ENCODE data around the gene MEX3A. TPM values are rescaled to one million over a fixed set of nuclear protein-coding genes. Genes with fewer than 3 reads are reported as not detected.

The MEX3A gene
- total RNA-seq, 1 experiment from 2014 or later: 6.1 TPM

GRCh38 chr1:156126043-156126629, 43.9 kb upstream of the MEX3A start:
- TF ChIP-seq SRF (IDR thresholded peaks at IDR 0.05; ENCODE audit: low read depth) (no peak), ATF3 (IDR thresholded peaks at IDR 0.05) (no peak), TCF7L2 (IDR thresholded peaks at IDR 0.05; ENCODE audit: borderline replicate concordance, extremely low read depth, insufficient read depth, insufficient read length) (peak; percentile 43), YY1 (IDR thresholded peaks at IDR 0.05; ENCODE audit: extremely low read depth, insufficient replicate concordance, low read depth, low read length) (peak; percentile 7), POLR2A (IDR thresholded peaks at IDR 0.05; ENCODE audit: borderline replicate concordance, extremely low read depth, insufficient read depth, insufficient read length) (no peak), ZBTB33 (IDR thresholded peaks at IDR 0.05; ENCODE audit: extremely low read depth, insufficient replicate concordance, low read length) (no peak), REST (IDR thresholded peaks at IDR 0.05; ENCODE audit: low read depth) (no peak), POLR2AphosphoS5 (IDR thresholded peaks at IDR 0.05; ENCODE audit: low read depth, low read length) (peak; percentile 75), SP1 (IDR thresholded peaks at IDR 0.05; ENCODE audit: low read depth) (no peak), CTCF (IDR thresholded peaks at IDR 0.05 in 2 of 3, conservative IDR thresholded peaks at IDR 0.05 in 1 of 3; ENCODE audit: borderline replicate concordance in 1 of 3, insufficient read depth in 1 of 3, low read depth in 2 of 3, low read length in 2 of 3) (peak in 2 of 3 experiments; percentile 62 to 76; a peak in 4 of 6 replicates), ZNF274 (IDR thresholded peaks at IDR 0.05; ENCODE audit: low read depth, low read length) (no peak), CEBPB (IDR thresholded peaks at IDR 0.05; ENCODE audit: low read depth) (no peak), ZFX (IDR thresholded peaks at IDR 0.05) (peak; percentile 67), SIN3A (IDR thresholded peaks at IDR 0.05; ENCODE audit: low read depth) (no peak), CBX3 (IDR thresholded peaks at IDR 0.05; ENCODE audit: low read depth) (no peak), ELF1 (IDR thresholded peaks at IDR 0.05; ENCODE audit: borderline replicate concordance, low read depth) (no peak)
- peaks cover 74 to 98% of the 10 kb centered on the region in 2 experiments for H3K4me1 ChIP-seq (ENCODE audit: control insufficient read depth in 1 of 2, insufficient read depth in 2 of 2, low read length in 2 of 2)
- intact Hi-C loops (cut with micrococcal nuclease): no loop called here
- H3K36me3 ChIP-seq (ENCODE audit: control insufficient read depth in 1 of 2, insufficient read depth in 2 of 2, low read length in 2 of 2): peaks cover 5 to 18% of the 10 kb centered on the region in 2 experiments
- CTCF ChIA-PET: interaction anchor here (0.7 to 8.4 kb wide), 8 partner anchors 11 to 236 kb away, joined by 3 to 189 read pairs (median 8); partner anchors contain the start of genes LMNA and MEX3A
- no peaks in the 10 kb centered on the region for H3K27me3 ChIP-seq (ENCODE audit: insufficient read depth, low read length)
- H3K9me2 ChIP-seq (ENCODE audit: insufficient read depth): no peaks in the 10 kb centered on the region
- H3K4me3 ChIP-seq (replicated peaks in 1 of 2; ENCODE audit: low read depth in 1 of 2, low read length in 2 of 2): peak overlapping the region; percentile 52
- POLR2A ChIA-PET: interaction anchor here (1.0 to 6.1 kb wide), 7 partner anchors 12 to 186 kb away, joined by 3 to 56 read pairs (median 4); partner anchors contain the start of genes LMNA and RAB25
- H3K9ac ChIP-seq (ENCODE audit: low read length): peak overlapping the region; percentile 75
- H3K4me2 ChIP-seq (ENCODE audit: low read length): peak overlapping the region; percentile 90
- no peak overlapping the region for H2AFZ ChIP-seq (ENCODE audit: low read depth, low read length, poor library complexity, severe bottlenecking)
- DNase-seq (ENCODE audit: low read depth, low spot score) (peak; percentile 91), ATAC-seq (peak; percentile 40)
- H3K79me2 ChIP-seq (ENCODE audit: insufficient read depth, low read length): peaks cover 98% of the 10 kb centered on the region
- RAD21 ChIA-PET (ENCODE audit: low non-redundant PET in 1 of 2, low total read pairs in 2 of 2, uncharacterized antibody in 2 of 2, unreplicated experiment in 2 of 2): interaction anchor here in 1 of 2 experiments (0.7 to 4.7 kb wide), 3 partner anchors 19 to 30 kb away, joined by 3 to 43 read pairs (median 3); no protein-coding TSS in a partner anchor
- no TSS peak for BruUV-seq (replicated peaks)
- H3K27ac ChIP-seq (ENCODE audit: low read depth, low read length): peak overlapping the region; percentile 95
- H3K9me3 ChIP-seq (ENCODE audit: control insufficient read depth in 1 of 2, insufficient read depth in 1 of 2, low read depth in 1 of 2, low read length in 2 of 2): no peaks in the 10 kb centered on the region
- H4K20me1 ChIP-seq (ENCODE audit: insufficient read depth): no peaks in the 10 kb centered on the region
